Testis (tissue), 3 donors: ENCODE measurements around the gene KCNK7. TPM values are rescaled to one million over a fixed set of nuclear protein-coding genes. Genes with fewer than 3 reads are reported as not detected.

Experiments used
- DNase-seq: peaks from one replicate; pipeline ENCODE4 v3.0.0-alpha.2; 2019
- H3K27ac ChIP-seq, 2 donors: fragments of 200-600 bp; sonication (generic); one replicate each; pipeline ENCODE4 v1.5.1; 2019
- H3K27me3 ChIP-seq: fragments of 200-600 bp; sonication (generic); one replicate; pipeline ENCODE4 v1.5.1; 2019
- H3K36me3 ChIP-seq: fragments of 200-600 bp; sonication (generic); one replicate; pipeline ENCODE4 v1.5.1; 2017; ENCODE audit warnings: low read depth; ENCODE audit errors: missing control alignments
- H3K4me1 ChIP-seq: fragments of 200-600 bp; sonication (generic); one replicate; pipeline ENCODE4 v1.5.1; 2019
- H3K4me3 ChIP-seq, 2 donors: fragments of 200-600 bp; sonication (generic); one replicate each; pipeline ENCODE4 v1.5.1; 2017 to 2019
- H3K9me3 ChIP-seq: fragments of 200-600 bp; sonication (generic); one replicate; pipeline ENCODE4 v1.5.1; 2017
- CTCF ChIP-seq, 3 experiments: fragments of 450-650 bp in 2 of 3; fragments of 200-600 bp in 1 of 3; sonication (generic) in 1 of 3; IDR thresholded peaks; one replicate each; pipeline ENCODE4 v1.5.1; 2016 to 2019; ENCODE audit warnings: antibody characterized with exemption in 3 of 3, mild to moderate bottlenecking in 2 of 3, moderate library complexity in 1 of 3
- POLR2A ChIP-seq: fragments of 450-650 bp; IDR thresholded peaks from one replicate; pipeline ENCODE4 v1.6.1; 2017; ENCODE audit warnings: antibody characterized with exemption, mild to moderate bottlenecking, moderate library complexity
- WGBS, 2 donors: methylation state at CpG; one replicate each; pipeline ENCODE4 v1.1.5; 2018; 5-methylcytosine and 5-hydroxymethylcytosine counted together
- intact Hi-C: fragments of 100-400 bp; cut with DNase I; formaldehyde crosslinking; loops from one replicate; pipeline ENCODE4 v1.15.1; 2023; ENCODE audit warnings: low total_unique reads
- polyA plus RNA-seq: library from polyadenylated mRNA; stranded (reverse); fragments of 350-450 nt; fragmentation: Illumina TruSeq; extraction: RNeasy Lipid Tissue Mini Kit (QIAGEN cat#74804); gene quantifications from one replicate; pipeline ENCODE4 v1.2.3, GENCODE V29; 2014; ENCODE audit warnings: low read depth, low replicate concordance; ENCODE audit not compliant: insufficient read depth
- total RNA-seq, 2 donors: library from RNA; depleted of rRNA; stranded (reverse); fragments of >200 nt; gene quantifications; one replicate each; pipeline ENCODE4 v1.2.3, GENCODE V29; 2016

KCNK7 gene
- total and polyA plus RNA-seq, 3 donors from 2014 or later: 0.26 to 2.5 (median 0.99) TPM

- TF ChIP-seq POLR2A: no peak
- TF ChIP-seq CTCF (IDR thresholded peaks at IDR 0.05): peak in 1 of 3 experiments; percentile 46
- no peaks in the 10 kb centered on the region for H3K36me3 ChIP-seq
- H3K4me3 ChIP-seq: no peak overlapping the region
- H3K4me1 ChIP-seq: peaks cover 16% of the 10 kb centered on the region
- intact Hi-C loops: no loop called here
- no peaks in the 10 kb centered on the region for H3K9me3 ChIP-seq
- no peak overlapping the region for H3K27ac ChIP-seq
- no peaks in the 10 kb centered on the region for H3K27me3 ChIP-seq
- DNase-seq: peak; percentile 72
- 65 to 80% methylated on average over 8 to 17 of the region's 17 CpGs for WGBS, 2 donors
Measured at GRCh38 chr11:65551572-65552387, 43.8 kb downstream of the KCNK7 start.

- H3K9me3 ChIP-seq: no peaks in the 10 kb centered on the region
- H3K4me1 ChIP-seq: no peaks in the 10 kb centered on the region
- WGBS, 2 donors: 91 to 92% methylated on average over 3 of the region's 3 CpGs
- no peak overlapping the region for H3K4me3 ChIP-seq
- H3K27me3 ChIP-seq: no peaks in the 10 kb centered on the region
- intact Hi-C loops: no loop called here
- H3K36me3 ChIP-seq: no peaks in the 10 kb centered on the region
- H3K27ac ChIP-seq: no peak overlapping the region
- no peak for TF ChIP-seq POLR2A
- TF ChIP-seq CTCF (IDR thresholded peaks at IDR 0.05): no peak
- no peak for DNase-seq
Measured at GRCh38 chr11:65549096-65549495, 46.5 kb downstream of the KCNK7 start.

GRCh38 chr11:65548395-65548794 lies 47.2 kb downstream of the KCNK7 start:
- DNase-seq: no peak
- Histone ChIP-seq H3K4me3 (no peak overlapping the region), H3K4me1 (no peaks in the 10 kb centered on the region), H3K27me3 (no peaks in the 10 kb centered on the region), H3K36me3 (no peaks in the 10 kb centered on the region), H3K27ac (no peak overlapping the region), H3K9me3 (no peaks in the 10 kb centered on the region)
- intact Hi-C loops: no loop called here
- 84 to 96% methylated on average over 3 of the region's 3 CpGs for WGBS, 2 donors
- TF ChIP-seq CTCF (IDR thresholded peaks at IDR 0.05) (no peak), POLR2A (no peak)

- Histone ChIP-seq H3K4me3 (no peak overlapping the region), H3K27ac (no peak overlapping the region), H3K9me3 (no peaks in the 10 kb centered on the region), H3K36me3 (no peaks in the 10 kb centered on the region), H3K4me1 (no peaks in the 10 kb centered on the region), H3K27me3 (no peaks in the 10 kb centered on the region)
- TF ChIP-seq POLR2A (no peak), CTCF (IDR thresholded peaks at IDR 0.05) (no peak)
- intact Hi-C loops: no loop called here
- WGBS, 2 donors: 54 to 76% methylated on average over 32 to 52 of the region's 52 CpGs
- DNase-seq: no peak
Measured at GRCh38 chr11:65547446-65548125, 48.0 kb downstream of the KCNK7 start.
